ENCODE results near the gene KCNG2.

DNA sequence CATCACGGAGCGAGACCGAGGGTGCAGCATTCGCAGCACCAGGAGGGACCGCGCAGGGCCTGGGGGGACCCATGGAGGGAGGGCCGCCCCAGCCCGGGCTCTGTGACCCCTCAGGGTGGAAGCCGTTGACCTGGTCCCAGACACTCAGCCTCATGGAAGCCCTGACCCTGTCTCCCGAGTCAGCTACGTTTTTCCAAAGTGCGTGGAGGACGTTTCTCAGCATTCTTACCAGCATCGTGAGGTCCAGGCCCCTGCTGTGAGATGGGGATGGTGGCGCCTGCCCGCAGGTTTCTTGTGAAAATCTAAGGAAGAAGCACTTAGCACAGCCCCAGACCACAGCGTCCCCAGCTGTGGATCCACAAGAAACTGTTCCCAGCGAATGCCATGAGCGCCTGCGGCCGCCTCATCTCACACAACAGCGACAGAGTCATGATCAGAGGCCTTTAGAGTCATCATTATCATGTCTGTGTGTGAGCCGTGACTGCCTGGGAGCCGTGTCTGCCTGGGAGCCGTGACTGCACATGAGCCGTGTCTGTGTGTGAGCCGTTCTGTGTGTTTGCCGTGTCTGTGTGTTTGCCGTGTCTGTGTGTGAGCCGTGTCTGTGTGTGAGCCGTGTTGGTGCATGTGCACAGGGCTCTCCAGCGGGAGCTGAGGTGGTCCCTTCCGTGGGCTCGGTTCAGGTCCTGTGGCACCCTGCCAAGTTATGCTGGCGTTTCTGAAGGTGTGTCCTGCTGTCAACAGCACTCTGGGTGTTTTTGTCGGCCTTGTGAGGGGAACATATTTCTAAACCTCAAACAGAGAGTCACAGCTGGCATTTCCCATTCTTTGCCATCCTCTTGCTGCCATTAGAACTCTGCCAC lies 49.2 kb upstream of the KCNG2 start:
- TF ChIP-seq, protein P1, sequence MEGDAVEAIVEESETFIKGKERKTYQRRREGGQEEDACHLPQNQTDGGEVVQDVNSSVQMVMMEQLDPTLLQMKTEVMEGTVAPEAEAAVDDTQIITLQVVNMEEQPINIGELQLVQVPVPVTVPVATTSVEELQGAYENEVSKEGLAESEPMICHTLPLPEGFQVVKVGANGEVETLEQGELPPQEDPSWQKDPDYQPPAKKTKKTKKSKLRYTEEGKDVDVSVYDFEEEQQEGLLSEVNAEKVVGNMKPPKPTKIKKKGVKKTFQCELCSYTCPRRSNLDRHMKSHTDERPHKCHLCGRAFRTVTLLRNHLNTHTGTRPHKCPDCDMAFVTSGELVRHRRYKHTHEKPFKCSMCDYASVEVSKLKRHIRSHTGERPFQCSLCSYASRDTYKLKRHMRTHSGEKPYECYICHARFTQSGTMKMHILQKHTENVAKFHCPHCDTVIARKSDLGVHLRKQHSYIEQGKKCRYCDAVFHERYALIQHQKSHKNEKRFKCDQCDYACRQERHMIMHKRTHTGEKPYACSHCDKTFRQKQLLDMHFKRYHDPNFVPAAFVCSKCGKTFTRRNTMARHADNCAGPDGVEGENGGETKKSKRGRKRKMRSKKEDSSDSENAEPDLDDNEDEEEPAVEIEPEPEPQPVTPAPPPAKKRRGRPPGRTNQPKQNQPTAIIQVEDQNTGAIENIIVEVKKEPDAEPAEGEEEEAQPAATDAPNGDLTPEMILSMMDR (conservative IDR thresholded peaks at IDR 0.05; ENCODE audit: low read length), result no peak
- TF ChIP-seq EZH2phosphoT487 (IDR thresholded peaks at IDR 0.05; ENCODE audit: borderline replicate concordance), result no peak

All from Loucy (cell line).